Natural killer cell (primary cell): ENCODE results near the gene FGR. TPM values are rescaled to one million over a fixed set of nuclear protein-coding genes. Genes with fewer than 3 reads are reported as not detected.

ENCODE experiments used
- ATAC-seq, 3 donors: fragments of 150-1000 bp in 2 of 3; fragments of 200-7000 bp in 1 of 3; cut with Tn5 transposase; 1 replicate in 1 of 3; 2 replicates in 2 of 3; pipeline ENCODE4 v1.10.0; 2021; ENCODE audit warnings: mild to moderate bottlenecking in 2 of 3, moderate library complexity in 2 of 3
- DNase-seq, 2 donors: peaks; one replicate each; pipeline versions ENCODE4 v3.0.0 to v3.0.0-alpha.2; 2013 to 2021; ENCODE audit warnings: mixed read lengths in 1 of 2
- H3K27ac ChIP-seq: one replicate; pipeline ENCODE4 v1.5.1; 2013; ENCODE audit warnings: mild to moderate bottlenecking, low read length
- H3K27me3 ChIP-seq: one replicate; pipeline ENCODE4 v1.6.1; 2013; ENCODE audit warnings: low read length; ENCODE audit not compliant: control insufficient read depth, insufficient read depth
- H3K36me3 ChIP-seq: one replicate; pipeline ENCODE4 v1.6.1; 2013; ENCODE audit warnings: low read length; ENCODE audit not compliant: control insufficient read depth, insufficient read depth
- H3K4me1 ChIP-seq: one replicate; pipeline ENCODE4 v1.6.1; 2013; ENCODE audit warnings: low read length; ENCODE audit not compliant: control insufficient read depth, insufficient read depth
- H3K4me3 ChIP-seq: one replicate; pipeline ENCODE4 v1.5.1; 2013; ENCODE audit warnings: low read length
- H3K9me3 ChIP-seq: one replicate; pipeline ENCODE4 v1.6.1; 2013; ENCODE audit warnings: low read length; ENCODE audit not compliant: control insufficient read depth, insufficient read depth
- H3K27ac Mint-ChIP-seq, 2 donors: one replicate each; pipeline ENCODE4 v1.8.0; 2022; ENCODE audit warnings: mild to moderate bottlenecking in 2 of 2, mixed read lengths in 2 of 2, moderate library complexity in 1 of 2
- H3K27me3 Mint-ChIP-seq, 2 donors: one replicate each; pipeline ENCODE4 v1.8.0; 2022; ENCODE audit warnings: low read depth in 2 of 2, mixed read lengths in 2 of 2
- H3K36me3 Mint-ChIP-seq: one replicate; pipeline ENCODE4 v1.8.0; 2022; ENCODE audit warnings: mixed read lengths
- H3K4me1 Mint-ChIP-seq, 2 donors: one replicate each; pipeline ENCODE4 v1.8.0; 2022; ENCODE audit warnings: mixed read lengths in 2 of 2
- H3K4me3 Mint-ChIP-seq: one replicate; pipeline ENCODE4 v1.8.0; 2022; ENCODE audit warnings: mild to moderate bottlenecking, moderate library complexity, mixed read lengths
- H3K9me3 Mint-ChIP-seq, 2 donors: one replicate each; pipeline ENCODE4 v1.8.0; 2022; ENCODE audit warnings: mixed read lengths in 2 of 2
- CTCF ChIP-seq: fragments of 200-600 bp; IDR thresholded peaks from one replicate; pipeline ENCODE4 v1.8.0; 2022; ENCODE audit warnings: antibody characterized with exemption
- WGBS: methylation state at CpG from one replicate; pipeline ENCODE4 v1.1.7; 2013; ENCODE audit warnings: missing lambda C conversion rate; ENCODE audit not compliant: insufficient coverage; 5-methylcytosine and 5-hydroxymethylcytosine counted together
- intact Hi-C: fragments of 100-400 bp; cut with micrococcal nuclease; formaldehyde crosslinking; loops from one replicate; pipeline ENCODE4 v1.14.2; 2022
- total RNA-seq, 4 donors: library from RNA; stranded (reverse); fragments of 120-200 nt in 1 of 4; gene quantifications; one replicate each; pipeline versions ENCODE4 v1.2.3 to v1.2.4, GENCODE V29; 2013 to 2022

Gene FGR
- total RNA-seq, 3 donors from 2014 or later (not counting 1 experiment from before 2014, with no cell fraction given): 353 to 452 (median 362) TPM

DNA sequence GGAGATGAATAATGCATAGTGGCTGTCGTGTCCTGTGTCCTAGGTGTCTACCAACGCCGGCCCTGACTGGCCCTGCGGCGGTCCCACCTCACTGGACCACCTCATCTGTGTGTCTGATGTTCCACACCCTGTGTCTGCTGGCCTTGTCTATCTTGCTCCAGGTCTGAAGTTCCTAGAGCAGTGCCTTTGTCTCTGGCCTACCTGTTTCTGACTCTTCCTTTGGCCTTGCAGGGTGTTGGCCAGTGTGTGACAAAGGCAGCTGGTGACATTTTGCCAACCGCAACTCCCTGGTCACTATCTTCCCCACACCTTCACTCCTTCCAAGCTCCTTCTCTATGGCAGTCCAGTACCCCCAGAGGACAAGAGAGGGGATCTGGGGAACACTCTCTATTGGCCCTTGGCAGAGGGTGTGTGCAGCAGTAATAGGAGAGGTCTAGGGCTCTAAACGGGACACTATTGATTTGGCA, 29.7 kb downstream of the FGR start:
- Mint-ChIP-seq H3K27ac (peak overlapping the region in 1 of 2 donors; percentile 48), H3K9me3 (no peaks in the 10 kb centered on the region), H3K27me3 (no peaks in the 10 kb centered on the region), H3K4me1 (peaks cover 18 to 35% of the 10 kb centered on the region in 2 donors), H3K36me3 (no peaks in the 10 kb centered on the region), H3K4me3 (peak overlapping the region; percentile 87)
- Histone ChIP-seq H3K4me1 (peaks cover 77% of the 10 kb centered on the region), H3K27me3 (no peaks in the 10 kb centered on the region), H3K27ac (no peak overlapping the region), H3K36me3 (no peaks in the 10 kb centered on the region), H3K4me3 (no peak overlapping the region), H3K9me3 (no peaks in the 10 kb centered on the region)
- 84% methylated on average over 7 of the region's 7 CpGs for WGBS
- ATAC-seq (no peak), DNase-seq (no peak)
- intact Hi-C loops: loop anchor here (5.0 kb wide), 3 partner anchors 113 to 203 kb away; partner anchors contain the start of gene WASF2
- no peak for TF ChIP-seq CTCF

- H3K9me3 Mint-ChIP-seq: no peaks in the 10 kb centered on the region
- H3K27me3 Mint-ChIP-seq: no peaks in the 10 kb centered on the region
These were observed 30.2 kb downstream of the FGR start for GRCh38 chr1:27604579-27605299.

DNA sequence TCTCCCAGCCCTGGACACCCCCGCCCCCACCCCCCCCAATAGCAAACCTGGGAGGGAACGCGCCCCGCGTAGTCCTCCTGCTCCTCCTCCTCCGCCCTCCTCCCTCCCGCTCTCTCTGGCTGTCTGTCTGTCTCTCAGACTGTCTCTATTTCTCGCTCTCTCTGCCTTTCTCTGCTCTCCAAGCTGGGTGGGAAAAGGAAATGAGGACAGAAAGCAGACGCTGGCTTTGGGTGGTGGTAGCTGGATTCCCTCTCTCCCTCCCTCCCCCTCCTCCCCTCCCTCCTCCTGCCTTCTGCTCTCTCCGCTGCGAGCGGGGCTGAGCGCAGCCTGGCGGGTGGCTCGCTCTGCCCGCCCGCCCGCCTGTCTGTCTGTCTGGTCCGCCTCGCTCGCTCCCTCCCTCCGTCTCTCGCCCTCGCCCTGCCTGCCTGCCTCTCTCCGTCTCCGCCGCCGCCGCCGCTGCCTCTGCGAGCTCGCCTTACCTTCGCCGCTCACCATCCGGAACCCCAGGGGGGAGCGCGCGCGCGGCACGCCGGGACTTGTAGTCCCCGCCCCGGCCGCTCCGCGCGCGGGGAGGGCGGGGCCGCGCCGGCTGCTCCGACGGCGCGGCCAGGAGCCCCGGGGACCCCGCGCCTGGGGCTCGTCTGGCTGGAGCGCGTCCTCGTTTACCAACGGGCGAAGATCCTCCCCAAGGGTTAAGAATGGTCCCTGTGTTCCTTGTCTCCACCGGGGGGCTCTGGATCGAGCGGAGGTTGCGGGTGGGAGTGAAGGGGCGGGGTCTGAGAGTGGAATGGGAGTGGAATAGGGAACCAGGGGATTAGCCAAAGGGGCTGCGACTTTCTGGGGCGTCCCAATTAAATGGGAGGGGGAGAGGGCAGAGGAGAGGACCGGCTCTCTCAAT, 31.1 kb downstream of the FGR start, which contains the start of gene AHDC1:
TSS of gene AHDC1 (minus strand) at position 464 of the 898 bp plus-strand sequence. CDS start 52,029 bp downstream, outside the sequence.
- intact Hi-C loops: no loop called here
- no peaks in the 10 kb centered on the region for H3K36me3 ChIP-seq
- Mint-ChIP-seq H3K27ac (peak within 1 kb of the TSS; percentile 81 to 91), H3K27me3 (no peaks in the 10 kb centered on the region), H3K9me3 (no peaks in the 10 kb centered on the region), H3K4me1 (peaks cover 27 to 49% of the 10 kb centered on the region in 2 donors), H3K4me3 (peak within 1 kb of the TSS; percentile 94), H3K36me3 (no peaks in the 10 kb centered on the region)
- WGBS: under 1% methylated on average over 69 of the region's 74 CpGs
- no peaks in the 10 kb centered on the region for H3K27me3 ChIP-seq
- no peak for TF ChIP-seq CTCF
- ATAC-seq (peak; percentile 64 to 89 (median 77)), DNase-seq (peak; percentile 89 to 93)
- H3K4me1 ChIP-seq: peaks cover 77% of the 10 kb centered on the region
- H3K9me3 ChIP-seq: no peaks in the 10 kb centered on the region
- peak within 1 kb of the TSS; percentile 87 for H3K4me3 ChIP-seq
- H3K27ac ChIP-seq: peak within 1 kb of the TSS; percentile 71

More at GRCh38 chr1:27604579-27605299, 30.2 kb downstream of the FGR start:
- peaks cover 77% of the 10 kb centered on the region for H3K4me1 ChIP-seq
- ATAC-seq (no peak), DNase-seq (no peak)
- H3K27me3 ChIP-seq: no peaks in the 10 kb centered on the region
- 52% methylated on average over 21 of the region's 21 CpGs for WGBS
- intact Hi-C loops: loop anchor here (5.0 kb wide), 3 partner anchors 112 to 202 kb away; partner anchors contain the start of gene WASF2
- H3K27ac ChIP-seq: no peak overlapping the region
- H3K36me3 Mint-ChIP-seq: no peaks in the 10 kb centered on the region
- H3K9me3 ChIP-seq: no peaks in the 10 kb centered on the region
- peak overlapping the region; percentile 81 to 91 for H3K27ac Mint-ChIP-seq
- H3K4me3 Mint-ChIP-seq: peak overlapping the region; percentile 87
- peaks cover 24 to 41% of the 10 kb centered on the region in 2 donors for H3K4me1 Mint-ChIP-seq
- no peak overlapping the region for H3K4me3 ChIP-seq
- no peaks in the 10 kb centered on the region for H3K36me3 ChIP-seq
- TF ChIP-seq CTCF: no peak
